Measurements from ENCODE around the gene COPS6.
"Not testable (repeated sequence)": the region's sequence is repeated elsewhere in the genome, so short reads cannot be mapped to it uniquely, and the experiment has no call there.

The COPS6 gene

GRCh38 chr7:100127866-100128636 lies 39.3 kb downstream of the COPS6 start:
- H3K27ac ChIP-seq (ENCODE audit: low read length, poor library complexity, severe bottlenecking): no peak overlapping the region
- no peak overlapping the region for H2BK5ac ChIP-seq (ENCODE audit: low read depth, low read length, poor library complexity, severe bottlenecking)
- H3K9ac ChIP-seq (ENCODE audit: low read length): peak overlapping the region; percentile 98
- H3K4me3 ChIP-seq (ENCODE audit: insufficient read depth in 1 of 2, low read depth in 1 of 2, low read length in 2 of 2): peak overlapping the region; percentile 92 to 93
- H3K27me3 ChIP-seq (ENCODE audit: control insufficient read depth in 1 of 2, insufficient read depth in 1 of 2, low read length in 2 of 2): no peaks in the 10 kb centered on the region
- H3K4ac ChIP-seq (ENCODE audit: low read depth in 1 of 2, low read length in 2 of 2): peak overlapping the region; percentile 97 to 99
- H4K91ac ChIP-seq (ENCODE audit: low read length): peak overlapping the region; percentile 96
- no peaks in the 10 kb centered on the region for H3K9me3 ChIP-seq (ENCODE audit: control insufficient read depth, low read length)
- WGBS: 5% methylated on average over 36 of the region's 37 CpGs
- peak overlapping the region; percentile 99 for H4K8ac ChIP-seq (ENCODE audit: low read length)
- peak overlapping the region in 1 of 2 experiments; percentile 100 for H3K14ac ChIP-seq (ENCODE audit: low read length in 2 of 2)
- peak overlapping the region; percentile 79 for H2AFZ ChIP-seq (ENCODE audit: low read depth, low read length)
- H3K18ac ChIP-seq (ENCODE audit: low read depth in 1 of 2, low read length in 2 of 2): peak overlapping the region; percentile 97 to 99
- DNase-seq: peak; percentile 60
- peak overlapping the region; percentile 86 for H3K4me2 ChIP-seq (ENCODE audit: low read length, poor library complexity, severe bottlenecking)
- peak overlapping the region; percentile 97 for H2BK120ac ChIP-seq (ENCODE audit: low read depth, low read length)
- no peak overlapping the region for H2AK5ac ChIP-seq (ENCODE audit: low read length, severe bottlenecking)
- H3K23ac ChIP-seq (ENCODE audit: low read length in 2 of 2): no peak overlapping the region
- peaks cover 17% of the 10 kb centered on the region for H3K4me1 ChIP-seq (ENCODE audit: control insufficient read depth, insufficient read depth, low read depth, low read length)
- H2BK12ac ChIP-seq (ENCODE audit: low read length in 2 of 2): peak overlapping the region; percentile 74 to 84
- peaks cover 9 to 19% of the 10 kb centered on the region in 2 experiments for H3K36me3 ChIP-seq (ENCODE audit: control insufficient read depth in 1 of 2, insufficient read depth in 2 of 2, low read depth in 1 of 2, low read length in 2 of 2)
- peak overlapping the region; percentile 95 for H2BK15ac ChIP-seq (ENCODE audit: low read depth, poor library complexity, severe bottlenecking)
- H3K79me1 ChIP-seq (replicated peaks; ENCODE audit: low read length, poor library complexity, severe bottlenecking): peaks cover 14% of the 10 kb centered on the region

GRCh38 chr7:100128637-100128963 lies 39.8 kb downstream of the COPS6 start:
- Histone ChIP-seq H2BK120ac (ENCODE audit: low read depth, low read length) (no peak overlapping the region), H3K79me1 (replicated peaks; ENCODE audit: low read length, poor library complexity, severe bottlenecking) (peaks cover 14% of the 10 kb centered on the region), H3K27me3 (ENCODE audit: control insufficient read depth in 1 of 2, insufficient read depth in 1 of 2, low read length in 2 of 2) (no peaks in the 10 kb centered on the region), H2AFZ (ENCODE audit: low read depth, low read length) (no peak overlapping the region), H3K4me1 (ENCODE audit: control insufficient read depth, insufficient read depth, low read depth, low read length) (peaks cover 17% of the 10 kb centered on the region), H3K27ac (ENCODE audit: low read length, poor library complexity, severe bottlenecking) (no peak overlapping the region), H4K91ac (ENCODE audit: low read length) (no peak overlapping the region), H2AK5ac (ENCODE audit: low read length, severe bottlenecking) (no peak overlapping the region), H3K9me3 (ENCODE audit: control insufficient read depth, low read length) (no peaks in the 10 kb centered on the region), H3K23ac (ENCODE audit: low read length in 2 of 2) (no peak overlapping the region), H2BK15ac (ENCODE audit: low read depth, poor library complexity, severe bottlenecking) (no peak overlapping the region), H2BK5ac (ENCODE audit: low read depth, low read length, poor library complexity, severe bottlenecking) (no peak overlapping the region), H4K8ac (ENCODE audit: low read length) (no peak overlapping the region), H3K4ac (ENCODE audit: low read depth in 1 of 2, low read length in 2 of 2) (no peak overlapping the region), H3K9ac (ENCODE audit: low read length) (peak overlapping the region; percentile 98), H3K18ac (ENCODE audit: low read depth in 1 of 2, low read length in 2 of 2) (no peak overlapping the region), H3K4me3 (ENCODE audit: insufficient read depth in 1 of 2, low read depth in 1 of 2, low read length in 2 of 2) (peak overlapping the region in 1 of 2 experiments; percentile 92), H3K36me3 (ENCODE audit: control insufficient read depth in 1 of 2, insufficient read depth in 2 of 2, low read depth in 1 of 2, low read length in 2 of 2) (peaks cover 7 to 19% of the 10 kb centered on the region in 2 experiments), H3K4me2 (ENCODE audit: low read length, poor library complexity, severe bottlenecking) (no peak overlapping the region), H2BK12ac (ENCODE audit: low read length in 2 of 2) (no peak overlapping the region), H3K14ac (ENCODE audit: low read length in 2 of 2) (no peak overlapping the region)
- 89% methylated on average over 1 of the region's 1 CpG for WGBS
- no peak for DNase-seq

GRCh38 chr7:100130220-100130607 lies 41.4 kb downstream of the COPS6 start:
- H4K91ac ChIP-seq (ENCODE audit: low read length); H2AFZ ChIP-seq (ENCODE audit: low read depth, low read length); H3K4me2 ChIP-seq (ENCODE audit: low read length, poor library complexity, severe bottlenecking); H2BK15ac ChIP-seq (ENCODE audit: low read depth, poor library complexity, severe bottlenecking); H3K18ac ChIP-seq (ENCODE audit: low read depth in 1 of 2, low read length in 2 of 2); H3K23ac ChIP-seq (ENCODE audit: low read length in 2 of 2); H3K9me3 ChIP-seq (ENCODE audit: control insufficient read depth, low read length); H4K8ac ChIP-seq (ENCODE audit: low read length); H2BK12ac ChIP-seq (ENCODE audit: low read length in 2 of 2); H3K4ac ChIP-seq (ENCODE audit: low read depth in 1 of 2, low read length in 2 of 2); H3K9ac ChIP-seq (ENCODE audit: low read length); H2AK5ac ChIP-seq (ENCODE audit: low read length, severe bottlenecking); H2BK120ac ChIP-seq (ENCODE audit: low read depth, low read length); H3K27me3 ChIP-seq (ENCODE audit: control insufficient read depth in 1 of 2, insufficient read depth in 1 of 2, low read length in 2 of 2); H3K14ac ChIP-seq (ENCODE audit: low read length in 2 of 2); H3K4me3 ChIP-seq (ENCODE audit: insufficient read depth in 1 of 2, low read depth in 1 of 2, low read length in 2 of 2); H3K36me3 ChIP-seq (ENCODE audit: control insufficient read depth in 1 of 2, insufficient read depth in 2 of 2, low read depth in 1 of 2, low read length in 2 of 2); DNase-seq; H2BK5ac ChIP-seq (ENCODE audit: low read depth, low read length, poor library complexity, severe bottlenecking); H3K27ac ChIP-seq (ENCODE audit: low read length, poor library complexity, severe bottlenecking): not testable (repeated sequence)
- Histone ChIP-seq H3K4me1 (ENCODE audit: control insufficient read depth, insufficient read depth, low read depth, low read length) (peaks cover 17% of the 10 kb centered on the region), H3K79me1 (replicated peaks; ENCODE audit: low read length, poor library complexity, severe bottlenecking) (peaks cover 11% of the 10 kb centered on the region)
- 75% methylated on average over 1 of the region's 1 CpG for WGBS

- H4K91ac ChIP-seq (ENCODE audit: low read length): no peak overlapping the region
- H3K9ac ChIP-seq (ENCODE audit: low read length): peak overlapping the region; percentile 62
- H3K27me3 ChIP-seq (ENCODE audit: control insufficient read depth in 1 of 2, insufficient read depth in 1 of 2, low read length in 2 of 2): no peaks in the 10 kb centered on the region
- H3K79me1 ChIP-seq (replicated peaks; ENCODE audit: low read length, poor library complexity, severe bottlenecking): peaks cover 7% of the 10 kb centered on the region
- no peak overlapping the region for H3K23ac ChIP-seq (ENCODE audit: low read length in 2 of 2)
- peak overlapping the region in 1 of 2 experiments; percentile 35 for H3K4me3 ChIP-seq (ENCODE audit: insufficient read depth in 1 of 2, low read depth in 1 of 2, low read length in 2 of 2)
- H3K4ac ChIP-seq (ENCODE audit: low read depth in 1 of 2, low read length in 2 of 2): peak overlapping the region in 1 of 2 experiments; percentile 2
- no peaks in the 10 kb centered on the region for H3K36me3 ChIP-seq (ENCODE audit: control insufficient read depth in 1 of 2, insufficient read depth in 2 of 2, low read depth in 1 of 2, low read length in 2 of 2)
- H3K27ac ChIP-seq (ENCODE audit: low read length, poor library complexity, severe bottlenecking): no peak overlapping the region
- H2BK12ac ChIP-seq (ENCODE audit: low read length in 2 of 2): peak overlapping the region in 1 of 2 experiments; percentile 39
- peaks cover 17% of the 10 kb centered on the region for H3K4me1 ChIP-seq (ENCODE audit: control insufficient read depth, insufficient read depth, low read depth, low read length)
- peak; percentile 55 for DNase-seq
- peak overlapping the region in 1 of 2 experiments; percentile 12 for H3K18ac ChIP-seq (ENCODE audit: low read depth in 1 of 2, low read length in 2 of 2)
- no peak overlapping the region for H2AFZ ChIP-seq (ENCODE audit: low read depth, low read length)
- no peaks in the 10 kb centered on the region for H3K9me3 ChIP-seq (ENCODE audit: control insufficient read depth, low read length)
- H2BK5ac ChIP-seq (ENCODE audit: low read depth, low read length, poor library complexity, severe bottlenecking): no peak overlapping the region
- 15% methylated on average over 24 of the region's 24 CpGs for WGBS
- H3K14ac ChIP-seq (ENCODE audit: low read length in 2 of 2): no peak overlapping the region
- H2AK5ac ChIP-seq (ENCODE audit: low read length, severe bottlenecking): no peak overlapping the region
- H4K8ac ChIP-seq (ENCODE audit: low read length): no peak overlapping the region
- H2BK120ac ChIP-seq (ENCODE audit: low read depth, low read length): no peak overlapping the region
- H2BK15ac ChIP-seq (ENCODE audit: low read depth, poor library complexity, severe bottlenecking): no peak overlapping the region
- peak overlapping the region; percentile 72 for H3K4me2 ChIP-seq (ENCODE audit: low read length, poor library complexity, severe bottlenecking)
Measured at GRCh38 chr7:100130608-100131453, 42.1 kb downstream of the COPS6 start.
